ENCODE measurements around the gene DNAJC17.

DNA sequence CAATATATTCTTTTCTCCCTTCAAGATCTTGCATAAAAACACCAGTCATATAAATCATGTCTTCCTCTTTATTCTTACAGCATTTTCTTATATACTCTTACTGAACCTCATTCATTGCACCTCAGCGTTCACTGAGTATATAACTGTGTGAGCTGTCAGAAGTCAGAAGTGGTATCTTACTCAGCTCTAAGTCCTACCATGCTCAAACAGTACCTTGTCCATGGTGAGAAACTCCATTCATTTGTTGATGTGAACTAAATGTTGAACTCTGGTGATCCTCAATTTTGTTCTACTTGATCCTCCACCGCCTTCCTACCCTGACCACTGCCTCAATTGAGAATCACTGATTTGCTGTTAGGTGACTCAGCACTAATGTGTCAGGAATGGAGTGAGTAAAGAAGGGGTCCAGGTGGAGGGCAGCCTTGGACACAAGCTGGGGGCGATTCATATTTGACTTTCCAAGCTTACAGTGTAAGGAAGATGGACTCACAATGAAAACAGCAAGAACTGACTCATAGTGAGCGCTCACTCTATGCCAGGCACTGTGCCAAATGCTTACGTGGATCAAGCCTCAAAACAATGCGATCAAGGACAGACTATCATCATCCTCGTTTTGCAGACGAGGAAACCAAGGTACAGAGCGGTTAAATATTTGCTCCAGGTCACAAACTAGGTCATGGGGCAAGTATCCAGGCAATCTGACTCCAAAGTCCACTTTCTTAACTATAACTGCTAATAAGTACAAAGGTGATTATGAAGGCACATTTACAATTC is 13.9 kb downstream of the DNAJC17 start:
- TF ChIP-seq, protein P1, sequence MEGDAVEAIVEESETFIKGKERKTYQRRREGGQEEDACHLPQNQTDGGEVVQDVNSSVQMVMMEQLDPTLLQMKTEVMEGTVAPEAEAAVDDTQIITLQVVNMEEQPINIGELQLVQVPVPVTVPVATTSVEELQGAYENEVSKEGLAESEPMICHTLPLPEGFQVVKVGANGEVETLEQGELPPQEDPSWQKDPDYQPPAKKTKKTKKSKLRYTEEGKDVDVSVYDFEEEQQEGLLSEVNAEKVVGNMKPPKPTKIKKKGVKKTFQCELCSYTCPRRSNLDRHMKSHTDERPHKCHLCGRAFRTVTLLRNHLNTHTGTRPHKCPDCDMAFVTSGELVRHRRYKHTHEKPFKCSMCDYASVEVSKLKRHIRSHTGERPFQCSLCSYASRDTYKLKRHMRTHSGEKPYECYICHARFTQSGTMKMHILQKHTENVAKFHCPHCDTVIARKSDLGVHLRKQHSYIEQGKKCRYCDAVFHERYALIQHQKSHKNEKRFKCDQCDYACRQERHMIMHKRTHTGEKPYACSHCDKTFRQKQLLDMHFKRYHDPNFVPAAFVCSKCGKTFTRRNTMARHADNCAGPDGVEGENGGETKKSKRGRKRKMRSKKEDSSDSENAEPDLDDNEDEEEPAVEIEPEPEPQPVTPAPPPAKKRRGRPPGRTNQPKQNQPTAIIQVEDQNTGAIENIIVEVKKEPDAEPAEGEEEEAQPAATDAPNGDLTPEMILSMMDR (conservative IDR thresholded peaks at IDR 0.05; ENCODE audit: low read depth, low read length) = no peak
- TF ChIP-seq EZH2 (IDR thresholded peaks at IDR 0.05; ENCODE audit: borderline replicate concordance, low read depth, low read length, poor library complexity, severe bottlenecking) = no peak

Measured in A673 (cell line).